Stimulated activated CD4-positive, alpha-beta T cell treated with anti-CD3 and anti-CD28 coated beads, Interleukin-15, amount 100 ng/mL, for 48 hours (primary cell): ENCODE measurements around the gene ENO1.
A peak's percentile ranks its signal among the peaks of the same experiment; 100 is the strongest.
"Not testable (repeated sequence)": the region's sequence is repeated elsewhere in the genome, so short reads cannot be mapped to it uniquely, and the experiment has no call there.

Experiments
- DNase-seq, 2 donors: peaks; one replicate each; pipeline ENCODE4 v3.0.0-alpha.2; 2020; ENCODE audit warnings: low read depth in 2 of 2

Gene ENO1

GRCh38 chr1:8845104-8846097 is 33.1 kb downstream of the ENO1 start:
- no peak for DNase-seq

- no peak for DNase-seq
Observed at GRCh38 chr1:8844501-8845006, 33.9 kb downstream of the ENO1 start.

GRCh38 chr1:8841395-8841794 is 37.1 kb downstream of the ENO1 start:
- no peak for DNase-seq

GRCh38 chr1:8839990-8840389 is 38.5 kb downstream of the ENO1 start:
- DNase-seq: no peak

DNA sequence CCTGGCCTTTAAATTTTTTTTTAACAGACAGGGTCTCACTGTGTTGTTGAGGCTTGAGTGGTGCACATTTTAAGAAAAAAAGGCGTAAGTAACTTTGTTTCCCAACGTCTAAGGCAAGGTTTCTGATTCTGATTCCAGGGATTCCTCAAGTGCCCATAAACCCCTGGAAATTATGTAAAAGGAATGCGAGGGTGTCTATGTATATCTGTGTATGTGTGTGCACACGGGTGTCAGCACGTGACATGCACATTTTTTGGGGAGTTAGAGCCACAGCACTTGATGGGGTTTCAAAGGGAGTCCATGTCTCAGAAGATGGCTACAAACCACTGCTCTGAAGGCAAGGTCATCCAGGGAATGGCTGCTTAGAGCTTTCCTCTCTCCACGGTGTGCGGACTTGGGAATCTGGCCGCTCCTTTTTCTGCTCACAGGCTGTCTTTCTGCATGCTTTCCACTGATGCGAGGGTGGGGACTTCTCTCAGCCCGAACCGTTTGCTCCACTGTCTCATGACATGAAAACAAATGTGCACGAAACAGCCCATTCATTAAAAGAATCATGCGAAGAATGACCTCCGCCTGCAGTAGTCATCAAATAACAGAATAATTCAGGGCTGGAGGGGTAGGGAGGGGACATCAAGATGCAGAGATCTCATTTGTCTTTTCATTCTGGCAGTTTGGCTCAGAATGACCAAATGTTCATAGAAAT is 42.4 kb downstream of the ENO1 start:
- no peak for DNase-seq

GRCh38 chr1:8831340-8831739 is 47.1 kb downstream of the ENO1 start:
- no peak for DNase-seq

DNA sequence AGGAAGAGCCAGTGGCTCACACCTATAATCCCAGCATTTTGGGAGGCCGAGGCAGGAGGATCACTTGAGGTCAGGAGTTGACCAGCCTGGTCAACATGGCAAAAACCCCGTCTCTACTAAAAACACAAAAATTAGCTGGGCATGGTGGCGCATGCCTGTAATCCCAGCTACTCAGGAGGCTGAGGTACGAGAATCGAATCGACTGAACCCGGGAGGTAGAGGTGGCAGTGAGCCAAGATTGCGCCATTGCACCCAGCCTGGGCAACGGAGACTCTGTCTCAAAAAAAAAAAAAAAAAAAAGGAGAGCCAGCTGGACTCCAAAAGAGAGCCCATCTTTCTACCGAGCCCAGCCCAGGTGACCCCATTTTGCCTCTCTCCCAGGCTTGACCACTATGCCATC is 47.8 kb downstream of the ENO1 start:
- DNase-seq: not testable (repeated sequence)

DNA sequence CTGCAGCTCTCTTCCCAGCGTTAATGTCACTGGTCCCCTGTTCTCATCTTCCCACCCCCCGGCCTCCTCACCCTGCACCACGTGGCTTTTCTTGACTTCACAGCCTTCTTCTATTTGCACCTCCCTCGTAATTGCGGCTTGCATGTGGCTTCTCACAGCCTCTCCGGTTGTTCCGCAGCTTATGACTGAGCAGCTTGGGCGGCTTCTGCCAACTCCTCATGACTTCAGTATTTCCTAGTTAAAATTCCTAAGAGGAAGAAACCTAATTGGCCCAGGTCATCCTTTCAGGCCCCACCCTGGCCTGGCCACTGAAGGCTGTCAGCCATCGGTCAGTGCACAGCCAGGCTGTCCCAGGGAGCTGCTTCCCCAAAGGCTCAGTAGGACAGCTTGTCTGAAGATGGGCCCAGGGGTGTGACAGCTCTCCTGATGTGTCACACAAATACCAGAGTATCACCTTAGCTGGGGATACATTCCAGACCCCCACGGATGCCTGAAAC is 52.5 kb downstream of the ENO1 start:
- DNase-seq: no peak

DNA sequence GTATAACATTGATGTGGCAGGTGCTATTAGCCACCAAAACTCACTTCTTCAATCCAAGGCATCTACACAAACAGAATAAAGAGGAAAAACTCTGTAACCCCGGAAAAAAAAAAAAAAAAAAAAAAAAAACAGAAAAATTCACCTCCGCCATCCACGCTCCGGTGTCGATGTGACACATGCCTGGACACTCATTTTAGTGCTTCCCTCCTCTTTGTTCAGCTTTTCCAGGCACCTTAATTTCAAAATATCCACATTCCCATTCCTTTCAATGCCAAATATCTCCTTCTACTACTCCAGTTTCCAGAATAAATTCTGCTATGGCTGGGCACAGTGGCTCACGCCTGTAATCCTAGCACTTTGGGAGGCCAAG is 55.2 kb downstream of the ENO1 start:
- DNase-seq: no peak

GRCh38 chr1:8822373-8823294 is 55.9 kb downstream of the ENO1 start:
- no peak for DNase-seq

DNA sequence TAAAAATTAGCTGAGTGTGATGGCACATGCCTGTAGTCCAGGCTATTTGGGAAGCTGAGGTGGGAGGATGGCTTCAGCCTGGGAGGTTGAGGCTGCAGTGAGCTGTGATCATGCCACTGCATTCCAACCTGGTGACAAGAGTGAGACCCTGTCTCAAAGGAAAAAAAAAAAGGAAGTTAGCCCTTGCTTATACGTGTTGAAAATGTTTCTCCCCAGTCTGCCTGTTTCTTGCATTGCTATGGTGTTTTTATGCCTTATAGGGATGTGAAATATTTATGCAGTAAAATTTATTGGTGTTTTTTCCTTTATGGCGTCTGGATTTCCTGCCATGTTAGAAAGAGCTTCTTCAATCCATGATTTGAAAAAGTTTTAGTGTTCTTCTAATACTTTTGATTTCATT is 57.4 kb downstream of the ENO1 start:
- DNase-seq: no peak

- DNase-seq: not testable (repeated sequence)
Observed at GRCh38 chr1:8818789-8819188, 59.7 kb downstream of the ENO1 start.

DNA sequence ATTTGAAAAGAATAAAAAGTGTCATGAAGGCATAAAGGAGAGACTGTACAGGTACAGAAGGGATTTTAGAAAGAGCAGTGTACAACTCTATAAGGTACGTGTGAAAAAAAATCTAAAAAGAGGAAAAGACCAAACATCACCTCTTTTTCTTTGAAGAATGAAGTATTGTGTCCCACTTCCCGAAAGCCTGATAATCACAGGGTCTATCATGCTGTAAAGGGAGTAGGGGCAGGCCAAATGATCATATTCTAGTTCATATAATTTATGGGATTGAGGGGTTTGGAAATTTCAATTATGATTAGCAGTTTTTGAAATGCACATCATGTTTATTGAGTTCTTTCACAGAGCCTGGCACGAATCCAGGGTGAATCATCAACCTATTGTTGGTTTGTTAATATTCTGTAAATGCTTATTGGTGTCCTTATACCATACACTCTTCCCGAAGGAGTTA is 60.1 kb downstream of the ENO1 start:
- no peak for DNase-seq

- peak; percentile 89 to 94 for DNase-seq
Observed at GRCh38 chr1:8817412-8818324, 60.8 kb downstream of the ENO1 start, which contains the start of gene RERE. RERE (minus strand) TSS chr1:8817640.

DNA sequence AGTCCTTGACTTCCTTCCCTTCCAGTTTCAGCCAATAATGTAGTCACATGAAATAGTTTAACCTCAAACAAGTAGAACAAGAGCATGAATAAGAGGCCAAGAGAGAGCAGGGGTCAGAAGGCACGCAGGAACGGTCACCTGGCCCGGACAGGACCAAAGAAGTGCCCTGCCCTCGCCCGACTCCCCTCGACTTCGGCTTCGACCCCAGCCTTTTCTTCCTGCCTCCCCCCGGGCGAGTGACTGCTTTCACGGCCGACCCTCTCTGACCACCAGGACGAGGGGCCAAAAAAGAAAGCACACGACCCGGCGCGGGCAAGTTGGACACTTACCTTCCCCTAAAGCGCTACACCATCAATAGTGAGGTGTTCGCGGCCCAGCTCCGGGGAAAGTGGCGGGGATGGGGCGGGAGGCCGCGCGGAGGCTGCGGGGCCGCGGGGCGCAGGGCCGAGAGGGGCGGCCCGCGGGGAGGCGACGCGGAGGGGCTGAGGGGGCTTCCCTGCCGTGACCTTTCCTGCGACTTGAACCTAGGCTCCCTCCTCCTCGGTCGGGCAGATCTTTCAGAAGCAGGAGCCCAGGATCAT is 61.6 kb downstream of the ENO1 start:
- peak in 1 of 2 donors; percentile 7 for DNase-seq

GRCh38 chr1:8816264-8816663 is 62.2 kb downstream of the ENO1 start:
- no peak for DNase-seq

DNA sequence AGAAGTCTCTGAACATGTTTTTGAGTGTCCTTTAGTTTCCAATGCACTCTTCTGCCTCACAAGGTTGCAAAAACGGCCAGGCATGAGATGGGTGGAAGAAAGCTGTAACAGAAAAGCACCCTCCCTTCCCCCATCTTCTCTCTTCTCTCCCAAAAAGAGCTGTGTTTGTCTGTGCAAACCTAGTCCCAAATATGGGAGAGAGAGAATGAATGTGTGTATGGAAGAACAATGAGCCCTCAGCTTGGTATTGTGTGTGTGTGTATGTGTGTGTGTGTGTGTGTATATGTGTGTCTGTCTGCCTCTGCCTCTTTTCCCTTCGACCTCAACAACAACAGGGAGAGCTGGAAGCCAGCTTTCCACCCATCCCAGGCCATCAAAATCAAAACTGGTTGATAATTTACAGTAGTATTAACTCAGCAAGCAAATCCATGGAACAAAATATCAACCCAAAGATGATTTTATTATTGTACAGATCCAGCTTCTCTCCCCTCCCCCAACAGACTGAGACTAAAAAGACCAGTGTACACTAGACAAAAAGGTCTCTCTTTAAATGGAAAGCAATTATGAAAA is 62.8 kb downstream of the ENO1 start:
- DNase-seq: no peak

- DNase-seq: no peak
Observed at GRCh38 chr1:8814865-8815264, 63.6 kb downstream of the ENO1 start.

DNA sequence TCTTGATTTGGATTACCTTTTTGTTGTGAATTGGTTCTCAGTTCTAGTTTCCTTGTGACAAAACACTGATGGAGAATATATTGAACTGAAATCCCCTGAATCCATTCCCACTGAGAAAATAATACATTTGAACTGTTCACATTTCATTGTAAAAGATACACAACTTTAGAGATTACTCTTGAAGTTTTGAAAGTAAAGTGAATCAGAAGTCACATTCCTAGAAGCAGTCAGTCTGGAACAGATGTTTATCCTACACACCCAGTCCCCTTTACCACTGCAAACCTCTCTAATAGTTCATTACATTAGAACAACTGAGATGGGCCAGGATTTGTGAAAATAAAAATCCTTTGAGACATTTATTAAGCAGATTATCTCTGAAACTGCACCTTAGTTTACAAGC is 64.5 kb downstream of the ENO1 start:
- no peak for DNase-seq
